ENCODE data around the gene UMOD.

The UMOD gene

GRCh38 chr16:20399185-20399584, 46.7 kb upstream of the UMOD start:
- Histone ChIP-seq H3K9me3 (ENCODE audit: insufficient read depth, low read depth, low read length) (no peaks in the 10 kb centered on the region), H3F3A (ENCODE audit: low read depth) (no peaks in the 10 kb centered on the region), H2AFZ (ENCODE audit: low read length) (no peak overlapping the region), H3K4me3 (ENCODE audit: low read length, poor library complexity, severe bottlenecking) (no peak overlapping the region), H3K36me3 (ENCODE audit: insufficient read depth, low read length) (no peaks in the 10 kb centered on the region), H3K9ac (ENCODE audit: low read depth, low read length, poor library complexity, severe bottlenecking) (no peak overlapping the region), H4K20me1 (ENCODE audit: insufficient read depth, low read length, poor library complexity, severe bottlenecking) (no peaks in the 10 kb centered on the region), H3K4me2 (ENCODE audit: low read depth, low read length, poor library complexity, severe bottlenecking) (no peak overlapping the region), H3K9me2 (replicated peaks; ENCODE audit: low read depth, low read length) (no peaks in the 10 kb centered on the region), H3K79me2 (ENCODE audit: insufficient read depth, low read length) (no peaks in the 10 kb centered on the region), H3K27me3 (ENCODE audit: insufficient read depth, low read length, poor library complexity, severe bottlenecking) (no peaks in the 10 kb centered on the region), H3K4me1 (ENCODE audit: insufficient read depth, low read length, poor library complexity, severe bottlenecking) (no peaks in the 10 kb centered on the region)
- TF ChIP-seq EZH2phosphoT487 (IDR thresholded peaks at IDR 0.05; ENCODE audit: borderline replicate concordance) (no peak), CTCF (conservative IDR thresholded peaks at IDR 0.05; ENCODE audit: low read length) (no peak)

- Histone ChIP-seq H3F3A (ENCODE audit: low read depth) (no peaks in the 10 kb centered on the region), H3K79me2 (ENCODE audit: insufficient read depth, low read length) (no peaks in the 10 kb centered on the region), H2AFZ (ENCODE audit: low read length) (no peak overlapping the region), H3K27me3 (ENCODE audit: insufficient read depth, low read length, poor library complexity, severe bottlenecking) (no peaks in the 10 kb centered on the region), H3K4me3 (ENCODE audit: low read length, poor library complexity, severe bottlenecking) (no peak overlapping the region), H4K20me1 (ENCODE audit: insufficient read depth, low read length, poor library complexity, severe bottlenecking) (no peaks in the 10 kb centered on the region), H3K9ac (ENCODE audit: low read depth, low read length, poor library complexity, severe bottlenecking) (no peak overlapping the region), H3K9me2 (replicated peaks; ENCODE audit: low read depth, low read length) (no peaks in the 10 kb centered on the region), H3K9me3 (ENCODE audit: insufficient read depth, low read depth, low read length) (no peaks in the 10 kb centered on the region), H3K36me3 (ENCODE audit: insufficient read depth, low read length) (no peaks in the 10 kb centered on the region), H3K4me2 (ENCODE audit: low read depth, low read length, poor library complexity, severe bottlenecking) (no peak overlapping the region), H3K4me1 (ENCODE audit: insufficient read depth, low read length, poor library complexity, severe bottlenecking) (no peaks in the 10 kb centered on the region)
- TF ChIP-seq EZH2phosphoT487 (IDR thresholded peaks at IDR 0.05; ENCODE audit: borderline replicate concordance) (no peak), CTCF (conservative IDR thresholded peaks at IDR 0.05; ENCODE audit: low read length) (no peak)
Observed at GRCh38 chr16:20398603-20399002, 46.1 kb upstream of the UMOD start.

- Histone ChIP-seq H3F3A (ENCODE audit: low read depth) (no peaks in the 10 kb centered on the region), H3K9me3 (ENCODE audit: insufficient read depth, low read depth, low read length) (no peaks in the 10 kb centered on the region), H3K36me3 (ENCODE audit: insufficient read depth, low read length) (no peaks in the 10 kb centered on the region), H3K9ac (ENCODE audit: low read depth, low read length, poor library complexity, severe bottlenecking) (no peak overlapping the region), H3K27me3 (ENCODE audit: insufficient read depth, low read length, poor library complexity, severe bottlenecking) (no peaks in the 10 kb centered on the region), H2AFZ (ENCODE audit: low read length) (no peak overlapping the region), H4K20me1 (ENCODE audit: insufficient read depth, low read length, poor library complexity, severe bottlenecking) (no peaks in the 10 kb centered on the region), H3K9me2 (replicated peaks; ENCODE audit: low read depth, low read length) (no peaks in the 10 kb centered on the region), H3K4me2 (ENCODE audit: low read depth, low read length, poor library complexity, severe bottlenecking) (no peak overlapping the region), H3K4me3 (ENCODE audit: low read length, poor library complexity, severe bottlenecking) (no peak overlapping the region), H3K79me2 (ENCODE audit: insufficient read depth, low read length) (no peaks in the 10 kb centered on the region), H3K4me1 (ENCODE audit: insufficient read depth, low read length, poor library complexity, severe bottlenecking) (no peaks in the 10 kb centered on the region)
- TF ChIP-seq EZH2phosphoT487 (IDR thresholded peaks at IDR 0.05; ENCODE audit: borderline replicate concordance) (no peak), CTCF (conservative IDR thresholded peaks at IDR 0.05; ENCODE audit: low read length) (no peak)
Observed at GRCh38 chr16:20397468-20398074, 45.1 kb upstream of the UMOD start.

Data from Loucy (cell line).